Hepatocyte (in vitro differentiated cells): ENCODE data around the gene STT3B. TPM values are rescaled to one million over a fixed set of nuclear protein-coding genes. Genes with fewer than 3 reads are reported as not detected.

Source experiments
- DNase-seq: peaks from one replicate; pipeline ENCODE4 v3.0.0-alpha.2; 2016; ENCODE audit warnings: low spot score
- H2AFZ ChIP-seq: fragments of 200-600 bp; sonication (generic); 2 replicates; pipeline ENCODE4 v1.6.0; 2016; ENCODE audit warnings: antibody characterized with exemption, mild to moderate bottlenecking
- H3K27ac ChIP-seq: fragments of 200-600 bp; sonication (generic); 2 replicates; pipeline ENCODE4 v1.5.1; 2016; ENCODE audit warnings: mild to moderate bottlenecking
- H3K27me3 ChIP-seq: fragments of 200-600 bp; sonication (generic); 2 replicates; pipeline ENCODE4 v1.6.1; 2016
- H3K36me3 ChIP-seq: fragments of 200-600 bp; sonication (generic); replicated peaks from 2 replicates; pipeline ENCODE4 v1.5.1; 2016; ENCODE audit warnings: low read depth; ENCODE audit not compliant: insufficient read depth
- H3K4me1 ChIP-seq: fragments of 200-600 bp; sonication (generic); 2 replicates; pipeline ENCODE4 v1.5.1; 2016; ENCODE audit warnings: mild to moderate bottlenecking, moderate library complexity; ENCODE audit not compliant: insufficient read depth
- H3K4me2 ChIP-seq: fragments of 200-600 bp; sonication (generic); 2 replicates; pipeline ENCODE4 v1.6.0; 2016
- H3K4me3 ChIP-seq: fragments of 200-600 bp; sonication (generic); 2 replicates; pipeline ENCODE4 v1.5.1; 2016; ENCODE audit warnings: mild to moderate bottlenecking
- H3K79me2 ChIP-seq: fragments of 200-600 bp; sonication (generic); 2 replicates; pipeline ENCODE4 v1.6.0; 2017; ENCODE audit warnings: mild to moderate bottlenecking
- H3K9me2 ChIP-seq: fragments of 200-600 bp; sonication (generic); replicated peaks from 2 replicates; pipeline ENCODE4 v1.6.0; 2017; ENCODE audit warnings: mild to moderate bottlenecking; ENCODE audit not compliant: insufficient read depth
- H3K9me3 ChIP-seq: fragments of 200-600 bp; sonication (generic); 2 replicates; pipeline ENCODE4 v1.5.1; 2016; ENCODE audit warnings: low read depth, mild to moderate bottlenecking
- H4K20me1 ChIP-seq: fragments of 200-600 bp; sonication (generic); 2 replicates; pipeline ENCODE4 v1.6.0; 2016; ENCODE audit warnings: mild to moderate bottlenecking; ENCODE audit not compliant: insufficient read depth, poor library complexity, severe bottlenecking
- EZH2 ChIP-seq: fragments of 200-600 bp; sonication (generic); IDR thresholded peaks from 2 replicates; pipeline ENCODE4 v1.6.1; 2016; ENCODE audit warnings: antibody characterized with exemption, mild to moderate bottlenecking, borderline replicate concordance
- EZH2phosphoT487 ChIP-seq: fragments of 200-600 bp; sonication (generic); IDR thresholded peaks from one replicate; pipeline ENCODE4 v1.6.1; 2018; ENCODE audit warnings: antibody characterized with exemption, mild to moderate bottlenecking, low read depth, moderate library complexity; ENCODE audit not compliant: unreplicated experiment, severe bottlenecking
- WGBS: methylation state at CpG from one replicate; pipeline ENCODE4 v1.1.6; 2016; ENCODE audit warnings: low lambda C conversion rate; ENCODE audit errors: missing lambda C conversion rate; 5-methylcytosine and 5-hydroxymethylcytosine counted together
- polyA plus RNA-seq: library from polyadenylated mRNA; unstranded; fragments of >200 nt; fragmentation: Nextera tagmentation; extraction: Ambion mirVana; gene quantifications from 2 replicates; pipeline ENCODE4 v1.2.1, GENCODE V29; 2016
- total RNA-seq: library from RNA; depleted of rRNA; stranded (reverse); fragments of >200 nt; gene quantifications from 2 replicates; pipeline ENCODE4 v1.2.3, GENCODE V29; 2014
- TF ChIP-seq, protein P1 (sequence below): fragments of 200-600 bp; sonication (generic); IDR thresholded peaks from 2 replicates; pipeline ENCODE4 v1.5.1; 2016; ENCODE audit warnings: antibody characterized with exemption, mild to moderate bottlenecking; ENCODE audit not compliant: poor library complexity

The STT3B gene
- total and polyA plus RNA-seq, 2 experiments from 2014 or later = 101 to 253 TPM

DNA sequence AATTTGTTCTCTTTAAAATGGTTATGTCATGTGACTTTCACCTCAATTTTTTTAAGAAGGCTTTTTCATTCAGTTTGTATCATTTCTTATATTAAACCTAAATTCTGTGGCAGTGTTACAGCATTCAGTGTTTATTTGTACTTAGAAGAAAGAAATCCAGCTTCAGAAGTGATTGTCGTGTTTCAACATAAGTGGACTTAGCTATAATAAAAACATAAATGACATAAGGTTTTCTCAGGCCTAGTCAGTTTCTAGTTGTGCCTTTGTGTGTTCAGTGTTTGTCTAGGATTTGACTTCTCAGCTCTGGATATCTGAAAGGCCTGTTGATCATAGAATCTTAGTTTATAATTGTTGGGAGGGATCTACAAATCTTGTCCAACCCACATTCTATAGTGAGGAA lies 80.5 kb downstream of the STT3B start:
- Histone ChIP-seq H3K9me2 (peaks cover 3% of the 10 kb centered on the region), H3K36me3 (no peaks in the 10 kb centered on the region), H4K20me1 (no peaks in the 10 kb centered on the region), H3K79me2 (peaks cover 54% of the 10 kb centered on the region), H3K27ac (peak overlapping the region; percentile 73), H3K4me1 (peaks cover 17% of the 10 kb centered on the region), H3K4me2 (no peak overlapping the region), H3K9me3 (no peaks in the 10 kb centered on the region), H2AFZ (no peak overlapping the region), H3K4me3 (no peak overlapping the region), H3K27me3 (no peaks in the 10 kb centered on the region)
- peak; percentile 13 for DNase-seq
- WGBS = 70% methylated on average over 1 of the region's 1 CpG
- TF ChIP-seq EZH2phosphoT487 = no peak
- TF ChIP-seq EZH2 = no peak
- TF ChIP-seq, protein P1, sequence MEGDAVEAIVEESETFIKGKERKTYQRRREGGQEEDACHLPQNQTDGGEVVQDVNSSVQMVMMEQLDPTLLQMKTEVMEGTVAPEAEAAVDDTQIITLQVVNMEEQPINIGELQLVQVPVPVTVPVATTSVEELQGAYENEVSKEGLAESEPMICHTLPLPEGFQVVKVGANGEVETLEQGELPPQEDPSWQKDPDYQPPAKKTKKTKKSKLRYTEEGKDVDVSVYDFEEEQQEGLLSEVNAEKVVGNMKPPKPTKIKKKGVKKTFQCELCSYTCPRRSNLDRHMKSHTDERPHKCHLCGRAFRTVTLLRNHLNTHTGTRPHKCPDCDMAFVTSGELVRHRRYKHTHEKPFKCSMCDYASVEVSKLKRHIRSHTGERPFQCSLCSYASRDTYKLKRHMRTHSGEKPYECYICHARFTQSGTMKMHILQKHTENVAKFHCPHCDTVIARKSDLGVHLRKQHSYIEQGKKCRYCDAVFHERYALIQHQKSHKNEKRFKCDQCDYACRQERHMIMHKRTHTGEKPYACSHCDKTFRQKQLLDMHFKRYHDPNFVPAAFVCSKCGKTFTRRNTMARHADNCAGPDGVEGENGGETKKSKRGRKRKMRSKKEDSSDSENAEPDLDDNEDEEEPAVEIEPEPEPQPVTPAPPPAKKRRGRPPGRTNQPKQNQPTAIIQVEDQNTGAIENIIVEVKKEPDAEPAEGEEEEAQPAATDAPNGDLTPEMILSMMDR = no peak

DNA sequence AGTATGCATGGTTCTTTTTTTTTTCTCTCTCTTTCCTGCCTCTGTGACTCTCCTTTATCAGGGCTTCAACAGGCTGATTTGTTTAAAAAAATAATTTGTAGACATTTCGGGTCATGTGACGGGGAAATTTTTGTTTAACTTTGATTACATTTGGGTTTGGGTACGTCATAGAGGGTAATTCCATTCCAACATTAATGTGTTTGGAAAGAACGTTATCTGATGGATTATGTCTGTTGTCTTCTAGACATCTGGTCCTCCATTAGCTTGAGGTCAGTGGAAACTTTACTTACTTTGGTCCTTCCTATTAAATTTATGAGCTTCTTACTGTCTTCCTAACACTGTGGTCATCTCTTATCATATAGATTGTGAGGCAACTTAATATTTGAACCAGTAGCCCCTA lies 80.9 kb downstream of the STT3B start:
- Histone ChIP-seq H3K79me2 (peaks cover 51% of the 10 kb centered on the region), H3K9me3 (no peaks in the 10 kb centered on the region), H3K9me2 (peaks cover 3% of the 10 kb centered on the region), H3K4me3 (no peak overlapping the region), H3K27me3 (no peaks in the 10 kb centered on the region), H4K20me1 (no peaks in the 10 kb centered on the region), H2AFZ (no peak overlapping the region), H3K27ac (peak overlapping the region; percentile 73), H3K4me1 (peaks cover 17% of the 10 kb centered on the region), H3K4me2 (no peak overlapping the region), H3K36me3 (no peaks in the 10 kb centered on the region)
- 49% methylated on average over 4 of the region's 4 CpGs for WGBS
- TF ChIP-seq EZH2 (no peak), EZH2phosphoT487 (no peak)
- TF ChIP-seq, protein P1 = no peak
- no peak for DNase-seq

DNA sequence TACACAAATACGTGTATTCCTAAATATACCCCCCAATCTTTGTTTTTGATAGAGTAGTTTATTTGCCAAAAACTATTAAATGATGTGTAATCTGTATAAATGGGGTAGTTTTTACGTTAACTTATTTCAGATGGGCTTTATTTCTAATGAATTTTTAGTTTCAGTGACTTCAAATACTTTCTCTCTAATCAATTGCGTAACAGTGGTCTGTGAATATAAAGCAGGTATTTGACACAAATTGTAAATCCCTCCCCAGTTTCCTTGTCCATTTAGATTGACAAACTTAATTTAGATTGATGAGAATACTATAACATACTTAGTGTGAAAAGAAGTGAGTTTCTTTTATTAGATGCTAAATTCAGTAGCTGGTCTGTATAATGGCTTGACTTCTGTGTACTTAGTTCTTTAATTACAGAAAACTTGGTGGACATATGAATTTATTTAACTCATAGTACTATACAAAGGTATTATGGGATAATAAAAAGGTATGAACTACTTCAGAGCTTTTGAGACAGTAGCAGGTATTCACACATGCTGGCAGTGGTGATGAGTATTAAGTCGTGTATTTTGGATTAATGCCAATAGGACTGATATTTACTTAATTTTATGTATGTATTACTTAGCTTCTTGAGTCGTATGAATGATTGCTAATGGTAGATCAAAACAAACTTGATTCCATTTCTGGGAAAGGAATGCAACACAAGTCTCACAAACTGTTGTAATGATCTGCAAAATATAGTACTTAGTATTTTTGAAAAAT lies 81.6 kb downstream of the STT3B start:
- H3K4me1 ChIP-seq = peaks cover 17% of the 10 kb centered on the region
- H3K27me3 ChIP-seq = no peaks in the 10 kb centered on the region
- H3K79me2 ChIP-seq = peaks cover 51% of the 10 kb centered on the region
- no peaks in the 10 kb centered on the region for H3K36me3 ChIP-seq
- peaks cover 3% of the 10 kb centered on the region for H3K9me2 ChIP-seq
- DNase-seq = no peak
- no peaks in the 10 kb centered on the region for H3K9me3 ChIP-seq
- TF ChIP-seq EZH2 (no peak), EZH2phosphoT487 (no peak)
- TF ChIP-seq, protein P1 = no peak
- H3K4me3 ChIP-seq = no peak overlapping the region
- no peak overlapping the region for H2AFZ ChIP-seq
- peak overlapping the region; percentile 73 for H3K27ac ChIP-seq
- no peaks in the 10 kb centered on the region for H4K20me1 ChIP-seq
- 83% methylated on average over 5 of the region's 5 CpGs for WGBS
- no peak overlapping the region for H3K4me2 ChIP-seq
